NT2/D1 (cell line): ENCODE data around the gene SARS1.
A peak's percentile ranks its signal among the peaks of the same experiment; 100 is the strongest.

Experiments
- DNase-seq: peaks from one replicate; pipeline ENCODE4 v3.0.0-alpha.2; 2011; ENCODE audit warnings: low read depth, low spot score
- H3K27me3 ChIP-seq: 2 replicates; pipeline ENCODE4 v1.6.0; 2011; ENCODE audit warnings: mild to moderate bottlenecking; ENCODE audit not compliant: insufficient read length, insufficient read depth
- H3K36me3 ChIP-seq: 2 replicates; pipeline ENCODE4 v1.6.1; 2011; ENCODE audit warnings: mild to moderate bottlenecking, low read length, mixed read lengths; ENCODE audit not compliant: insufficient read depth, insufficient read length
- H3K4me1 ChIP-seq: 2 replicates; pipeline ENCODE4 v1.5.1; 2011; ENCODE audit not compliant: insufficient read depth, insufficient read length
- H3K4me3 ChIP-seq: 2 replicates; pipeline ENCODE4 v1.5.1; 2011; ENCODE audit warnings: low read depth; ENCODE audit not compliant: insufficient read length
- H3K9ac ChIP-seq: 2 replicates; pipeline ENCODE4 v1.6.0; 2011; ENCODE audit warnings: low read depth; ENCODE audit not compliant: insufficient read length
- H3K9me3 ChIP-seq: 2 replicates; pipeline ENCODE4 v1.5.1; 2011; ENCODE audit warnings: mild to moderate bottlenecking, low read length; ENCODE audit not compliant: insufficient read depth
- SUZ12 ChIP-seq: IDR thresholded peaks from 2 replicates; pipeline ENCODE4 v1.6.1; 2011; ENCODE audit not compliant: insufficient read length, insufficient read depth; ENCODE audit errors: extremely low read depth
- YY1 ChIP-seq: IDR thresholded peaks from 2 replicates; pipeline ENCODE4 v1.6.1; 2011; ENCODE audit not compliant: insufficient read length, insufficient read depth
- ZNF274 ChIP-seq: IDR thresholded peaks from 2 replicates; pipeline ENCODE4 v1.6.1; 2011; ENCODE audit warnings: mild to moderate bottlenecking, low read depth, low read length

The SARS1 gene

DNA sequence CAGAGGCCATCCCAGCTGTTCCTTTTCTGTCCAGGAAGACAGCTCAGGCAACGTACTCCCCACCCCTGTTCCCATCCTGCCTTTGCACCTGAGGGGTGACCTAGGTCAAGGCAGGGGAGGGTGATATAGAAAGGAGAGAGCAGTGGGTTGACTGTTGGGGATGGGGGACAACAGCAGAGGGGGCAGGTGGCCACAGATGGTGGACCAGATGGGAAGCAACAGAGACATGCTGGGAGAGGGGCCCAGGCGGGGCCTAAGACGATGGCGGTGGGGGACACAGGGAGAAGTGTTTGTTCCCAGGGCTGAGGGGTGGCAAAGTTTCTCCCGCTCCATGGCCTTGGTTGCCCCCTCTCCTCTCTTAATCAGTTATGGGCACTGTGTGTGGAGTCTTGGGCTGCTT is 42.0 kb downstream of the SARS1 start:
- DNase-seq: no peak
- H3K27me3 ChIP-seq: peaks cover under 1% of the 10 kb centered on the region
- no peak overlapping the region for H3K4me3 ChIP-seq
- H3K36me3 ChIP-seq: peaks cover 47% of the 10 kb centered on the region
- peaks cover 50% of the 10 kb centered on the region for H3K4me1 ChIP-seq
- H3K9ac ChIP-seq: peak overlapping the region; percentile 72
- no peak for TF ChIP-seq SUZ12
- no peak for TF ChIP-seq YY1
- TF ChIP-seq ZNF274: no peak
- H3K9me3 ChIP-seq: no peaks in the 10 kb centered on the region

GRCh38 chr1:109256085-109256484 is 42.4 kb downstream of the SARS1 start:
- no peak overlapping the region for H3K4me3 ChIP-seq
- peaks cover 47% of the 10 kb centered on the region for H3K36me3 ChIP-seq
- no peak overlapping the region for H3K9ac ChIP-seq
- no peaks in the 10 kb centered on the region for H3K9me3 ChIP-seq
- peaks cover 50% of the 10 kb centered on the region for H3K4me1 ChIP-seq
- TF ChIP-seq ZNF274 (no peak), SUZ12 (no peak), YY1 (no peak)
- no peaks in the 10 kb centered on the region for H3K27me3 ChIP-seq
- no peak for DNase-seq

- no peak overlapping the region for H3K9ac ChIP-seq
- no peak for TF ChIP-seq ZNF274
- TF ChIP-seq YY1: no peak
- TF ChIP-seq SUZ12: no peak
- H3K27me3 ChIP-seq: no peaks in the 10 kb centered on the region
- no peak for DNase-seq
- no peak overlapping the region for H3K4me3 ChIP-seq
- no peaks in the 10 kb centered on the region for H3K9me3 ChIP-seq
- H3K36me3 ChIP-seq: peaks cover 47% of the 10 kb centered on the region
- peaks cover 50% of the 10 kb centered on the region for H3K4me1 ChIP-seq
These were observed 43.4 kb downstream of the SARS1 start for GRCh38 chr1:109256971-109257681.

- Histone ChIP-seq H3K9me3 (no peaks in the 10 kb centered on the region), H3K9ac (peak overlapping the region; percentile 36), H3K4me1 (peaks cover 50% of the 10 kb centered on the region), H3K36me3 (peaks cover 46% of the 10 kb centered on the region), H3K4me3 (no peak overlapping the region), H3K27me3 (no peaks in the 10 kb centered on the region)
- DNase-seq: no peak
- TF ChIP-seq YY1: no peak
- no peak for TF ChIP-seq ZNF274
- TF ChIP-seq SUZ12: no peak
These were observed 44.1 kb downstream of the SARS1 start for GRCh38 chr1:109257682-109258421.

- peak overlapping the region; percentile 70 for H3K9ac ChIP-seq
- no peaks in the 10 kb centered on the region for H3K27me3 ChIP-seq
- DNase-seq: no peak
- H3K36me3 ChIP-seq: peaks cover 49% of the 10 kb centered on the region
- no peaks in the 10 kb centered on the region for H3K9me3 ChIP-seq
- no peak for TF ChIP-seq SUZ12
- no peak for TF ChIP-seq YY1
- no peak for TF ChIP-seq ZNF274
- peaks cover 47% of the 10 kb centered on the region for H3K4me1 ChIP-seq
- no peak overlapping the region for H3K4me3 ChIP-seq
These were observed 45.1 kb downstream of the SARS1 start for GRCh38 chr1:109258481-109259466.

- H3K9ac ChIP-seq: peak overlapping the region; percentile 46
- H3K4me1 ChIP-seq: peaks cover 40% of the 10 kb centered on the region
- no peak for DNase-seq
- TF ChIP-seq ZNF274 (no peak), SUZ12 (no peak), YY1 (no peak)
- H3K36me3 ChIP-seq: peaks cover 56% of the 10 kb centered on the region
- no peak overlapping the region for H3K4me3 ChIP-seq
- H3K27me3 ChIP-seq: no peaks in the 10 kb centered on the region
- H3K9me3 ChIP-seq: no peaks in the 10 kb centered on the region
These were observed 46.2 kb downstream of the SARS1 start for GRCh38 chr1:109259674-109260557.
